HCT116 (cell line): ENCODE results near the gene SLC24A2. TPM values are rescaled to one million over a fixed set of nuclear protein-coding genes. Genes with fewer than 3 reads are reported as not detected.

Experiments used
- ATAC-seq: fragments of 200-7000 bp; cut with Tn5 transposase; 2 replicates; pipeline ENCODE4 v1.9.1; 2020; ENCODE audit warnings: mild to moderate bottlenecking, moderate library complexity
- BruUV-seq: library from RNA; stranded (reverse); fragments of 400-500 nt; replicated peaks from 2 replicates; lab custom pipeline; 2021; lab: Mats Ljungman, UMichigan
- CTCF ChIA-PET: fragments of 300-600 bp; sonication (Branson Sonifier 250); formaldehyde crosslinking; loops from one replicate; lab custom pipeline; 2021; ENCODE audit warnings: antibody characterized with exemption; lab: Charles Lee
- POLR2A ChIA-PET: fragments of 300-600, 350-600 bp; sonication (Branson Sonifier 250); formaldehyde crosslinking; loops from one replicate; lab custom pipeline; 2021; ENCODE audit warnings: antibody characterized with exemption; lab: Charles Lee
- RAD21 ChIA-PET, 2 experiments: fragments of 300-600 bp; sonication (Branson Sonifier 250); formaldehyde crosslinking; loops; one replicate each; lab custom pipeline; 2023; ENCODE audit warnings: low total read pairs in 2 of 2; ENCODE audit not compliant: uncharacterized antibody in 2 of 2, unreplicated experiment in 2 of 2, low non-redundant PET in 1 of 2; lab: Charles Lee
- DNase-seq: peaks from one replicate; pipeline ENCODE4 v3.0.0-alpha.2; 2010; ENCODE audit warnings: low read depth, low spot score
- H2AFZ ChIP-seq: fragments of 200-600 bp; shearing (Covaris generic), sonication (generic); 2 replicates; pipeline ENCODE4 v1.6.1; 2017; ENCODE audit warnings: low read depth, mixed run types, mixed read lengths, antibody characterized with exemption, low read length; ENCODE audit not compliant: poor library complexity, severe bottlenecking
- H3K27ac ChIP-seq: 2 replicates; pipeline ENCODE4 v1.5.1; 2012; ENCODE audit warnings: low read depth, low read length
- H3K27me3 ChIP-seq: fragments of 200-600 bp; sonication (generic); 2 replicates; pipeline ENCODE4 v1.6.1; 2016; ENCODE audit warnings: mixed run types, low read length, mixed read lengths; ENCODE audit not compliant: insufficient read depth
- H3K36me3 ChIP-seq, 2 experiments: fragments of 200-500 bp in 1 of 2; fragments of 200-600 bp in 1 of 2; sonication (Bioruptor generic) in 1 of 2; sonication (generic) in 1 of 2; 2 replicates each; pipeline versions ENCODE4 v1.5.1 to v1.6.1; 2014 to 2016; ENCODE audit warnings: low read length in 2 of 2, inconsistent platforms in 1 of 2, mixed read lengths in 1 of 2, mixed run types in 1 of 2; ENCODE audit not compliant: insufficient read depth in 2 of 2, control insufficient read depth in 1 of 2
- H3K4me1 ChIP-seq, 2 experiments: fragments of 200-600 bp in 1 of 2; sonication (generic) in 1 of 2; 2 replicates each; pipeline versions ENCODE4 v1.5.1 to v1.6.1; 2012 to 2017; ENCODE audit warnings: low read length in 2 of 2, inconsistent platforms in 1 of 2, mild to moderate bottlenecking in 1 of 2, mixed read lengths in 1 of 2, mixed run types in 1 of 2, moderate library complexity in 1 of 2; ENCODE audit not compliant: insufficient read depth in 2 of 2, control insufficient read depth in 1 of 2
- H3K4me2 ChIP-seq: fragments of 200-600 bp; sonication (generic); 2 replicates; pipeline ENCODE4 v1.6.1; 2017; ENCODE audit warnings: mixed run types, low read length, mixed read lengths
- H3K4me3 ChIP-seq, 2 experiments: fragments of 200-600 bp in 1 of 2; sonication (generic) in 1 of 2; replicated peaks in 1 of 2; 2 replicates each; pipeline ENCODE4 v1.5.1; 2011 to 2016; ENCODE audit warnings: low read length in 2 of 2, control low read depth in 1 of 2, low read depth in 1 of 2, mild to moderate bottlenecking in 1 of 2, mixed read lengths in 1 of 2, mixed run types in 1 of 2
- H3K79me2 ChIP-seq: fragments of 200-600 bp; sonication (generic); 2 replicates; pipeline ENCODE4 v1.6.1; 2017; ENCODE audit warnings: mild to moderate bottlenecking, mixed run types, low read length, moderate library complexity, mixed read lengths; ENCODE audit not compliant: insufficient read depth
- H3K9ac ChIP-seq: fragments of 200-600 bp; sonication (generic); 2 replicates; pipeline ENCODE4 v1.6.1; 2016; ENCODE audit warnings: low read length, mixed read lengths
- H3K9me2 ChIP-seq: fragments of 200-600 bp; sonication (generic), shearing (Covaris generic); 2 replicates; pipeline ENCODE4 v1.6.1; 2017; ENCODE audit warnings: mixed run types, mild to moderate bottlenecking, moderate library complexity; ENCODE audit not compliant: insufficient read depth
- H3K9me3 ChIP-seq, 2 experiments: fragments of 200-500 bp in 1 of 2; fragments of 200-600 bp in 1 of 2; sonication (Bioruptor generic) in 1 of 2; sonication (generic) in 1 of 2; 2 replicates each; pipeline ENCODE4 v1.6.1; 2014 to 2017; ENCODE audit warnings: low read length in 2 of 2, mixed read lengths in 2 of 2, inconsistent platforms in 1 of 2, low read depth in 1 of 2, mild to moderate bottlenecking in 1 of 2, mixed run types in 1 of 2, moderate library complexity in 1 of 2; ENCODE audit not compliant: control insufficient read depth in 1 of 2, insufficient read depth in 1 of 2
- H4K20me1 ChIP-seq: fragments of 200-600 bp; sonication (generic), shearing (Covaris generic); 2 replicates; pipeline ENCODE4 v1.6.1; 2017; ENCODE audit warnings: mixed run types, mild to moderate bottlenecking, moderate library complexity; ENCODE audit not compliant: insufficient read depth
- CBX3 ChIP-seq: IDR thresholded peaks from 2 replicates; pipeline ENCODE4 v1.6.1; 2012; ENCODE audit warnings: low read depth
- EGR1 ChIP-seq: IDR thresholded peaks from 2 replicates; pipeline ENCODE4 v1.6.1; 2012; ENCODE audit warnings: low read depth
- ELF1 ChIP-seq: IDR thresholded peaks from 2 replicates; pipeline ENCODE4 v1.6.1; 2012; ENCODE audit warnings: low read depth, borderline replicate concordance
- EZH2phosphoT487 ChIP-seq: fragments of 200-600 bp; IDR thresholded peaks from 2 replicates; pipeline ENCODE4 v1.6.1; 2018; ENCODE audit warnings: antibody characterized with exemption, borderline replicate concordance
- FOSL1 ChIP-seq: IDR thresholded peaks from 2 replicates; pipeline ENCODE4 v1.6.1; 2012; ENCODE audit warnings: low read depth
- RAD21 ChIP-seq: IDR thresholded peaks from 2 replicates; pipeline ENCODE4 v1.6.1; 2012; ENCODE audit warnings: low read depth, mild to moderate bottlenecking
- ZFX ChIP-seq: fragments of 450-650 bp; IDR thresholded peaks from 2 replicates; pipeline ENCODE4 v1.6.1; 2017
- intact Hi-C: fragments of 100-400 bp; cut with micrococcal nuclease; formaldehyde crosslinking; loops from 2 replicates; pipeline ENCODE4 v1.10.0; 2022
- total RNA-seq: library from RNA; stranded (reverse); gene quantifications from one replicate; pipeline ENCODE4 v1.2.1, GENCODE V29; 2021; ENCODE audit not compliant: unreplicated experiment
- TF ChIP-seq, protein P1 (sequence below): IDR thresholded peaks from 2 replicates; pipeline ENCODE4 v1.6.1; 2012
- TF ChIP-seq, protein P2 (sequence below): IDR thresholded peaks from 2 replicates; pipeline ENCODE4 v1.6.1; 2012; ENCODE audit warnings: low read depth

SLC24A2 gene
- total RNA-seq, 1 experiment from 2014 or later, result not detected

DNA sequence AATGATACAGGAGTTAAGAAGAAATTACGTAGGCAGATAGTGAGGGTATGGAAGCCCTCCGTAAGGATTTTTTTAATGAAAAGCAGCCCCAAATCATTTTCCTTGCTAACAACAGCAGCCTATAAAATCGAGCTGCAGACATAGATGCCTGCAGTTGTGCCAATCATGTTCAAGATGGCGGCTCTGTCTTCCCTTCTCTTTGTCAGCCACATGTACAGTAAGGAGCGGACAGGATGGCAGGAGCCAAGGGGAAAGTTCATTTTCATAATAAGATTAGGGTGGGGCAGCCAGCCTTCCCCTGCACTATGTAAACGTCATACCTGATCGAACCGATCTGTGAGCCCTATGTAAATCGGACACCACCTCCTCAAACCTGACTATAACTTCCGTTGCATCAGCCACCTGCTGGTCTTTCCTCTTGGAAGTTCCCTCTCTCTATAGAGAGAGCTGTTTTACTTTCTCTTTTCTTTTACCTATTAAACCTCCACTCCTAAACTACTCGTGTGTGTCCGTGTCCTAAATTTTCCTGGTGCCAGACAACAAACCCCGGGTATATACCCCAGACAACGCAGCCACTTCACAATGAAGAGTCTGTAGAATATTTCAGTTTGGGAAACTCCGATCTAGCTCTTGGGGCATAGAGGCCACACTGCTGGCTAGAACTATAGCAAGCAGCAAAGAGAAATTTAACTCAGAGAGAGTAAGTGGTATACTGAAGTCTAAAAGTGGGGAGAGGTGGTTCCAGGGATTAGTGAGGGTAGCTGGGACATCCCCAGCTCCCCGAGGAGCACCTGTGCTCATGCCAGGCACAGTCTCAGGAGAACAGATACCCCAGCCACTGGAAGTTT lies 20.8 kb upstream of the SLC24A2 start:
- ATAC-seq, result no peak
- no TSS peak for BruUV-seq

More for the DNA sequence above, 20.8 kb upstream of the SLC24A2 start:
- Histone ChIP-seq H3K36me3 (no peaks in the 10 kb centered on the region), H3K27me3 (peaks cover 13% of the 10 kb centered on the region; the same call in 1 of the 2 replicates), H3K9ac (no peak overlapping the region), H3K4me1 (no peaks in the 10 kb centered on the region), H4K20me1 (no peaks in the 10 kb centered on the region), H3K9me3 (no peaks in the 10 kb centered on the region), H3K4me2 (no peak overlapping the region), H2AFZ (no peak overlapping the region), H3K79me2 (no peaks in the 10 kb centered on the region), H3K4me3 (no peak overlapping the region), H3K9me2 (no peaks in the 10 kb centered on the region), H3K27ac (no peak overlapping the region)
- DNase-seq, result no peak
- ChIA-PET CTCF (no interaction called here), POLR2A (no interaction called here), RAD21 (no interaction called here)
- no peak for TF ChIP-seq EZH2phosphoT487
- no peak for TF ChIP-seq CBX3
- TF ChIP-seq ELF1, result no peak
- TF ChIP-seq, protein P1, sequence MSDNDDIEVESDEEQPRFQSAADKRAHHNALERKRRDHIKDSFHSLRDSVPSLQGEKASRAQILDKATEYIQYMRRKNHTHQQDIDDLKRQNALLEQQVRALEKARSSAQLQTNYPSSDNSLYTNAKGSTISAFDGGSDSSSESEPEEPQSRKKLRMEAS, result no peak
- TF ChIP-seq RAD21, result no peak
- TF ChIP-seq ZFX, result no peak
- no peak for TF ChIP-seq FOSL1
- TF ChIP-seq, protein P2, sequence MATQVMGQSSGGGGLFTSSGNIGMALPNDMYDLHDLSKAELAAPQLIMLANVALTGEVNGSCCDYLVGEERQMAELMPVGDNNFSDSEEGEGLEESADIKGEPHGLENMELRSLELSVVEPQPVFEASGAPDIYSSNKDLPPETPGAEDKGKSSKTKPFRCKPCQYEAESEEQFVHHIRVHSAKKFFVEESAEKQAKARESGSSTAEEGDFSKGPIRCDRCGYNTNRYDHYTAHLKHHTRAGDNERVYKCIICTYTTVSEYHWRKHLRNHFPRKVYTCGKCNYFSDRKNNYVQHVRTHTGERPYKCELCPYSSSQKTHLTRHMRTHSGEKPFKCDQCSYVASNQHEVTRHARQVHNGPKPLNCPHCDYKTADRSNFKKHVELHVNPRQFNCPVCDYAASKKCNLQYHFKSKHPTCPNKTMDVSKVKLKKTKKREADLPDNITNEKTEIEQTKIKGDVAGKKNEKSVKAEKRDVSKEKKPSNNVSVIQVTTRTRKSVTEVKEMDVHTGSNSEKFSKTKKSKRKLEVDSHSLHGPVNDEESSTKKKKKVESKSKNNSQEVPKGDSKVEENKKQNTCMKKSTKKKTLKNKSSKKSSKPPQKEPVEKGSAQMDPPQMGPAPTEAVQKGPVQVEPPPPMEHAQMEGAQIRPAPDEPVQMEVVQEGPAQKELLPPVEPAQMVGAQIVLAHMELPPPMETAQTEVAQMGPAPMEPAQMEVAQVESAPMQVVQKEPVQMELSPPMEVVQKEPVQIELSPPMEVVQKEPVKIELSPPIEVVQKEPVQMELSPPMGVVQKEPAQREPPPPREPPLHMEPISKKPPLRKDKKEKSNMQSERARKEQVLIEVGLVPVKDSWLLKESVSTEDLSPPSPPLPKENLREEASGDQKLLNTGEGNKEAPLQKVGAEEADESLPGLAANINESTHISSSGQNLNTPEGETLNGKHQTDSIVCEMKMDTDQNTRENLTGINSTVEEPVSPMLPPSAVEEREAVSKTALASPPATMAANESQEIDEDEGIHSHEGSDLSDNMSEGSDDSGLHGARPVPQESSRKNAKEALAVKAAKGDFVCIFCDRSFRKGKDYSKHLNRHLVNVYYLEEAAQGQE, result no peak
- TF ChIP-seq EGR1, result no peak
- intact Hi-C loops, result loop anchor here (10.0 kb wide), 1 partner anchor 55 kb away; no protein-coding TSS in a partner anchor
